ES-I3 (cell line): ENCODE results near the gene DBF4.
A peak's percentile ranks its signal among the peaks of the same experiment; 100 is the strongest.
"Not testable (repeated sequence)": the region's sequence is repeated elsewhere in the genome, so short reads cannot be mapped to it uniquely, and the experiment has no call there.

ENCODE experiments used
- H3K36me3 ChIP-seq: 2 replicates; pipeline ENCODE4 v1.6.1; 2013; ENCODE audit warnings: mild to moderate bottlenecking, low read length, control low read depth, moderate library complexity; ENCODE audit not compliant: insufficient read depth
- H3K4me1 ChIP-seq: 2 replicates; pipeline ENCODE4 v1.6.1; 2013; ENCODE audit warnings: mild to moderate bottlenecking, control low read depth, low read length; ENCODE audit not compliant: insufficient read depth
- H3K9ac ChIP-seq: 2 replicates; pipeline ENCODE4 v1.6.1; 2013; ENCODE audit warnings: low read depth, mild to moderate bottlenecking, low read length, moderate library complexity
- H3K9me3 ChIP-seq: 2 replicates; pipeline ENCODE4 v1.6.1; 2013; ENCODE audit warnings: mild to moderate bottlenecking, low read length, moderate library complexity; ENCODE audit not compliant: control insufficient read depth, insufficient read depth

Gene DBF4

DNA sequence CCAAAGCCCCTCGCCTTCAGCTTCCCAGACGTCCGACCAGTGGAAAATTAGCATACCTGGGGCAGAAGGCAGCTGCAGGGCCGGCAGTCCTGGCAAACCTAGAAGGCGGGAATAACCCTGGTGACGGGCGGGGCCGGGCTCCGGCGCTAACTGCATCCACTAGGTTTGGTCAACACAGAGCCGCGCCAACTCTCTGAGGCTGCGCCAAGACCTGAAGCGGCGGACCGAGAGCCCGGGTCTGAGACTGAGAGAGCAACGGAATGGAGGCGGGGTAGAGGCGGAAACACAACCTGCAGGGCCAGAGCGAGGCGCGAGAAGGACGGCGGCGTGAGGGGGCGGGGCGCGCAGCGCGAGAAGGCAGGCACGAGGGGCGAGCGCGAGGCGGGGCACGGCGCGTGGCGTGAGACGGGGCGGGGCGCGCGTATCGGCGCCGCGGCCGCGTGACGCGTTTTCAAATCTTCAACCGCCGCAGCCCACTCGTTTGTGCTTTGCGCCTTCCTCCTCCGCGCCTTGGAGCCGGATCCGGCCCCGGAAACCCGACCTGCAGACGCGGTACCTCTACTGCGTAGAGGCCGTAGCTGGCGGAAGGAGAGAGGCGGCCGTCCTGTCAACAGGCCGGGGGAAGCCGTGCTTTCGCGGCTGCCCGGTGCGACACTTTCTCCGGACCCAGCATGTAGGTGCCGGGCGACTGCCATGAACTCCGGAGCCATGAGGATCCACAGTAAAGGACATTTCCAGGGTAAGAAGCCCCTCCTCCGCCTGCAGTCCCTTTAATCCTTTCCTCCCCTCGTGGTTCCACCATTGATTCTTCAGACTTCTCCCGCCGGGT is at the start of gene DBF4, which contains the start of gene SLC25A40:
TSS of gene DBF4 (plus strand) at position 454 of the 829 bp plus-strand sequence. CDS start at position 694, 240 bp downstream.
TSS of gene SLC25A40 (minus strand) at position 321 of the 829 bp plus-strand sequence. CDS start 17,633 bp downstream, outside the sequence.
- Histone ChIP-seq H3K36me3 (peaks cover 9% of the 10 kb centered on the region), H3K4me1 (peaks cover 14% of the 10 kb centered on the region; the same call in 1 of the 2 replicates), H3K9ac (peak within 1 kb of the TSS; percentile 96), H3K9me3 (peaks cover 2% of the 10 kb centered on the region; the same call in 1 of the 2 replicates)

- not testable (repeated sequence) for H3K4me1 ChIP-seq, H3K9ac ChIP-seq, H3K36me3 ChIP-seq
- H3K9me3 ChIP-seq: peaks cover 11% of the 10 kb centered on the region; the same call in 1 of the 2 replicates
Observed at GRCh38 chr7:87828383-87828782, 47.9 kb upstream of the DBF4 start.

DNA sequence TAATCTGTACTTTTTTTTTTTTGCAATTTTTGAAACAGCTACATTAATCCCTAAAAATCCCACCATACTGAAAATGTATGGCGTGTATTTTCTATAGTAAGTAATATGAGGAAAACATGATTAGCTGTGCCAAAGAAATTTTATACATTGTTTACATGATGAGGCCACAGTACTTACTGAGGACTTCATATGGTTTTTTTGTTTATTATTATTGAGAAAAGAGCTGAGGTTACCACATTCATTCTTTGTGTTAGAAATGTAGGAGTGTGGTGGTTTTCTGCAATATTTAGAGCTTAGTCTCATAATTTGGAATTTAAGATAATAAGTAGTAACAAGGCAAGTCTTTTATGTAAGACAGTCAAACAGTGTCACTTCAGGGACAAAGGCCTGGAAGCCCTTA is 45.2 kb upstream of the DBF4 start:
- Histone ChIP-seq H3K36me3 (no peaks in the 10 kb centered on the region; the same call in 1 of the 2 replicates), H3K9ac (no peak overlapping the region), H3K9me3 (peaks cover 3% of the 10 kb centered on the region; the same call in 1 of the 2 replicates), H3K4me1 (no peaks in the 10 kb centered on the region)

DNA sequence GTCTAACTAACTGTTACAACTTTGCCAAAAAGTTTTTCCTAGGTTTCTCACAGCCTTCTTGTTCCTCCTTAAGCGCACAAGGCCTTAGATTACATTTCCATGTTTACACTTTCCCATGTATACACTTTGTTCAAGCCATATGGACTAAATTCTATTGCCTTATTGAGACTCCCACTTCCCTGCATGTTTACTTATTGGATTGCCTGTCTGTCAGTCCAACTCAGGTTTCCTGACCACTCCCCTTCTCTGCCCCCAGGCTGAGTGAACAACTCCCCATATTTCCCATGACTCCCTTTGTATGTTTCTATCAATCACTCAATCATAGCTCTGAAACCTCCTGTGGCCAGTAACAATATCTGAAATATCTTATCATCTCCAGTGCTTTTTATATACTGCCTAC is 43.2 kb upstream of the DBF4 start:
- Histone ChIP-seq H3K4me1 (no peaks in the 10 kb centered on the region), H3K9me3 (no peaks in the 10 kb centered on the region), H3K9ac (no peak overlapping the region), H3K36me3 (no peaks in the 10 kb centered on the region; the same call in 1 of the 2 replicates)

DNA sequence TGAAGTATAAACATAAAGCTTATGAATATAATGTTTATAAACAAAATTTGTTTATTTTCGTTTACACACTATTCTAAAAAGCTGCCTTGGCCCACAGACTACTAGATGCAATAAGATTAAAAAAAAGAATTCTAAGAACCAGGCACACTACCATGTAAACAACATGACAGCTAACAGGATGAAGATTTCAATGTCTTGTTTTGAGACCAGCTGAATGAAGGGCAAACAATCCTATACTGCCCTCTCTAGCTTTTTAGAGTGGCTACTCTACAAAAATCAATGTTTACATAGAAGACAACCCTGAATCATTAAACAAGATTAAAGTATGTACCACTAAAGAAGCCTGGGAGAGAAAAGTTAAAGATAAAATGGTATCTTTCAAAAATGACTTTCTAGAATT is 38.7 kb upstream of the DBF4 start:
- H3K9me3 ChIP-seq: no peaks in the 10 kb centered on the region
- no peaks in the 10 kb centered on the region for H3K4me1 ChIP-seq
- H3K9ac ChIP-seq: no peak overlapping the region
- H3K36me3 ChIP-seq: no peaks in the 10 kb centered on the region

DNA sequence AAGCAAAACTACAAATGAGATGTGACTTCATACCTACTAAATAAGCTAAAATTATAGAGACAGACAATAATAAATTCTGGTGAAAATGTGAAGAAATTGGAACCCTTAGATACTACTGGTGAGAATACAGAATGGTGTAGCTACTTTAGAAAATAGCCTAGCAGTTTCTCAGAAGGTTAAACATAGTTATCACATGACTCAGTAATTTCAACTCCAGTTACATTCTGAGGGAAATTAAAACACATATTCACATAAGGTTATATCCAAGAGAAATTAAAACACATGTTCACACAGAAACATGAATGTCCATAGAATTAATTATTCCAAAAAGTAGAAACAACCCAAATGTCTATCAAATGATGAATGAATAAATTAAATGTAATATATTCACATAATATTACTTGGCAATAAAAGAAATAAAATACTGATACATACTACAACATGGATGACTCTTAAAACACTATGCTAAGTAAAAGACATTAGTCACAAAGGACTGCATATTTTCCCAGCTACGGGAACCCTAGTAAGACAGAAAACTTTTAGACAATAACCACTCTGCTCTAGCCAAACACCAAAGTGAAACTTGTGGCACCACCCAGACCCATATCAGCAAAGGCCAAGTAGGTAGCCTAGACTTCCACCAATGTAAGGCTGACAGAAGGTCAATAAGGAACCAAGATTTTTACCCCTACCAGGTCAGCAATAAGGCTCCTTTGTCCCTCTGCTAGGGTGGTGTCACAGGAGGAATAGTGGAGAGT is 25.3 kb upstream of the DBF4 start:
- no peak overlapping the region for H3K9ac ChIP-seq
- H3K4me1 ChIP-seq: no peaks in the 10 kb centered on the region
- H3K36me3 ChIP-seq: no peaks in the 10 kb centered on the region

DNA sequence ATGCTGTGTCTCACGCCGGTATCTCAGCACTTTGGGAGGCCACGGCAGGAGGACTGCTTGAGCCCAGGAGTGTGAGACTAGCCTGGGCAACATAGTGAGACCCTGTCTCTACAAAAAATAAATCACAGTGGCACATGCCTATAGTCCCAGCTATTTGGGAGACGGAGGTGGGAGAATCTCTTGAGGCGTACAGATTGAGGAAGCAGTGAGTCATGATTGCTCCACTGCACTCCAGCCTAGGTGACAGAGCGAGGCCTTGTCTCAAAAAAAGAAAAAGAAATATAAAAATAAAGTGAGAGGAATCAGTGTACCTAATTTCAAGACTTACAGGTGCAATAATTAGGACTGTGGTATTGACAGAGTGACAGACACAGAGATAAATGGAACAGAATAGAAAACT is 24.0 kb upstream of the DBF4 start:
- H3K4me1 ChIP-seq: no peaks in the 10 kb centered on the region
- no peaks in the 10 kb centered on the region for H3K9me3 ChIP-seq
- H3K9ac ChIP-seq: no peak overlapping the region
- no peaks in the 10 kb centered on the region for H3K36me3 ChIP-seq

More for the DNA sequence above, 25.3 kb upstream of the DBF4 start:
- H3K9me3 ChIP-seq: no peaks in the 10 kb centered on the region

DNA sequence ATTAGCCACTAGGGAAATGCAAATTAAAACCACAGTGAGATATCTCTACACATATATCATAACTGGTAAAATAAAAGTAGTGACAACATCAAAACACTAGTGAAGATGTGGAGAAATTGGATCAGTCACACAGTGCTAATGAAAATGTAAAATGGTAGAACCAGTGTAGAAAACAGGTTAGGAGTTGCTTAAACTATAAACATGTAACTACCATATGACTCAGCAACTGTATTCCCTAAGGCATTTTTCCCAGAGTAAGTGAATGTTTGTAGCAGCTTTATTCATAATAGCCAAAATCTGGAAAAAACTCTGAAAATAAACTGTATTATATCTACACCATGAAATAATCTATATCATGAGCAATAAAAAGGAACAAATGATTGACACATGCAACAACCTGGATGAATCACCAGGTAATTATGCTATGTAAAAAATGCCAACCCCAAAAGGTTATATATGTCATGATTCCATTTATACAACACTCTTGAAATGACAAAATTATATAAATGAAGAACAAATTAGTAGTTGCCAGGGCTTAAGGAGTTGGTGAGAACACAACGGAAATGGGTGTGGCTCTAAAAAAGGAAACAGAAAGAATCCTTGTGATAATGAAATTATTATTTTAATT is 22.9 kb upstream of the DBF4 start:
- Histone ChIP-seq H3K9me3 (no peaks in the 10 kb centered on the region), H3K36me3 (peaks cover 5% of the 10 kb centered on the region), H3K9ac (no peak overlapping the region), H3K4me1 (no peaks in the 10 kb centered on the region)

DNA sequence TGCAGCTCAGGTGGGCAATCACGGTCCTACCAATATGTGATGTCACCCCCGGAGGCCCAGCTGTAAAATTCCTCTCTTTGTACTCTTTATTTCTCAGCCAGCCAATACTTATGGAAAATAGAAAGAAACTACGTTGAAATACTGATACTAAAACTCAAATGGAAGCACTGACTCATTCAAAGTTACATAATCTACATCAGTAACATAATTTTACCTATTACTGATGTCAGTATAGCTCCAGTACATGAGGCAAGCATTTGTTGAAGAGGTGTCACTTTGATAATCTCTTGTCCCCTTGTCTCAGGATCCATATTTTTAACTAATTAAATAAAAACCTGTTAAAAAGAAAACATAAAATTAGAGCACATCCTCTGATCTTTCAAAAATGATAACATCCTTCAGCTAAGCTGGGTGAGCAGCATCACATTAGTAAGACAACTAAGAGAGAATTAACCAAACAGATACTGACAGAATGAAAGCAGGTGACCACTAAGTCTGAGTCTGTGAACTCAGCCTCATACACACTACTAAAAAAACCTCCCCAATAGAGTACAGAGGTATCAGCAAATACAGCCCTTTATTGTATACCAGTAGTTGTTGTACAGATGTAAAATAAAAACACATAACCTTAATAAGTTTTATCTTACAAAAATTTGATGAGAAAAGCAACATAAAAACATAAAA is 17.7 kb upstream of the DBF4 start:
- H3K9me3 ChIP-seq: peaks cover 5% of the 10 kb centered on the region
- peaks cover 6% of the 10 kb centered on the region for H3K36me3 ChIP-seq
- H3K4me1 ChIP-seq: no peaks in the 10 kb centered on the region
- no peak overlapping the region for H3K9ac ChIP-seq

- Histone ChIP-seq H3K36me3 (no peaks in the 10 kb centered on the region), H3K4me1 (no peaks in the 10 kb centered on the region), H3K9me3 (peaks cover 7% of the 10 kb centered on the region), H3K9ac (no peak overlapping the region)
Observed at GRCh38 chr7:87866089-87866488, 10.2 kb upstream of the DBF4 start.

GRCh38 chr7:87866533-87866932 is 9.8 kb upstream of the DBF4 start:
- not testable (repeated sequence) for H3K9ac ChIP-seq, H3K36me3 ChIP-seq, H3K4me1 ChIP-seq, H3K9me3 ChIP-seq

DNA sequence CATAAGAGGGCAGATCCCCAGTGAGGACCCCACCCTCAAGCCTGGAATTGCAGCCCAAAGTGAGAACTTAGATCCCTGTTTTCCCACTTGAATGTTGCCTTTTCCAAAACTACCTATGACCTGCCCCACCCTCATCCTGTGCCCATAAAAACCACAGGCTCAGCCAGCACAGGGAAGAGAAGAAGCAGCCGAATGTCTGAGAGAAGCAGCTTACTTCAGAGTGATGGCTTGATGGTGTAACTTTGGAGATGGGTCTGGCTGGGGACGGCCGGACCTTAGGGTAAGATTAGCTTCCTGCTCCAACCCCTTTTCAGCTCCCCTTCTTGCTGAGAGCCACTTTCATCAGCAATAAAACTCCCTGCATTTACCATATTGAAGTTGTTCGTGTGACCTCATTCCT is 5.8 kb upstream of the DBF4 start:
- H3K36me3 ChIP-seq: no peaks in the 10 kb centered on the region

GRCh38 chr7:87872346-87872745 is 3.9 kb upstream of the DBF4 start:
- H3K36me3 ChIP-seq: no peaks in the 10 kb centered on the region

More for the DNA sequence above, 5.8 kb upstream of the DBF4 start:
- Histone ChIP-seq H3K4me1 (0 out of 2 replicates have a peak, but pooled peaks cover 6% of the 10 kb centered on the region), H3K9ac (no peak overlapping the region), H3K9me3 (peaks cover 5% of the 10 kb centered on the region)

GRCh38 chr7:87873328-87873727 is 3.0 kb upstream of the DBF4 start:
- peaks cover 14% of the 10 kb centered on the region; the same call in 1 of the 2 replicates for H3K4me1 ChIP-seq
- not testable (repeated sequence) for H3K9me3 ChIP-seq, H3K9ac ChIP-seq, H3K36me3 ChIP-seq

More at GRCh38 chr7:87872346-87872745, 3.9 kb upstream of the DBF4 start:
- H3K9me3 ChIP-seq: peaks cover 2% of the 10 kb centered on the region; the same call in 1 of the 2 replicates
- 0 out of 2 replicates have a peak, but pooled peaks cover 6% of the 10 kb centered on the region for H3K4me1 ChIP-seq
- no peak overlapping the region for H3K9ac ChIP-seq
